GM12878 (cell line): Measurements from ENCODE around the gene BACE2. TPM values are rescaled to one million over a fixed set of nuclear protein-coding genes. Genes with fewer than 3 reads are reported as not detected.
A peak's percentile ranks its signal among the peaks of the same experiment; 100 is the strongest.

Source experiments
- ATAC-seq: fragments of 200-7000 bp; cut with Tn5 transposase; 3 replicates; pipeline ENCODE4 v1.9.1; 2020; ENCODE audit warnings: mild to moderate bottlenecking, moderate library complexity
- BruUV-seq: library from RNA; stranded (reverse); fragments of 400-500 nt; replicated peaks from 2 replicates; lab custom pipeline; 2021; lab: Mats Ljungman, UMichigan
- CTCF ChIA-PET: fragments of 300-600 bp; sonication (Branson Sonifier 250); formaldehyde crosslinking; extraction: SDS; loops from one replicate; lab custom pipeline; 2021; ENCODE audit warnings: inconsistent platforms; lab: Yijun Ruan, JAX
- POLR2A ChIA-PET: fragments of 350-600 bp; formaldehyde crosslinking; extraction: SDS; loops from one replicate; lab custom pipeline; 2021; ENCODE audit warnings: inconsistent platforms; lab: Charles Lee
- RAD21 ChIA-PET: fragments of 300-600 bp; sonication (Branson Sonifier 250); formaldehyde crosslinking; loops from one replicate; lab custom pipeline; 2023; ENCODE audit warnings: antibody characterized with exemption; ENCODE audit not compliant: unreplicated experiment; lab: Charles Lee
- SMC1A ChIA-PET: fragments of 300-600 bp; sonication (Branson Sonifier 250); formaldehyde crosslinking; loops from one replicate; lab custom pipeline; 2023; ENCODE audit not compliant: unreplicated experiment, uncharacterized antibody; lab: Charles Lee
- DNase-seq: peaks from one replicate; pipeline ENCODE4 v3.0.0-alpha.2; 2011; ENCODE audit warnings: low read depth, low spot score
- FAIRE-seq: peaks from 3 replicates; lab custom pipeline; 2011; peaks lifted over from hg19 to GRCh38; lab: Jason Lieb, UNC
- H2AFZ ChIP-seq: 2 replicates; pipeline ENCODE4 v1.6.0; 2011; ENCODE audit warnings: low read depth, low read length, control low read depth; ENCODE audit not compliant: control insufficient read depth
- H3K27ac ChIP-seq: 2 replicates; pipeline ENCODE4 v1.5.1; 2011; ENCODE audit warnings: control low read depth; ENCODE audit not compliant: control insufficient read depth, insufficient read depth
- H3K27me3 ChIP-seq, 2 experiments: replicated peaks in 1 of 2; 2 replicates each; pipeline versions ENCODE4 v1.6.0 to v1.6.1; 2011; ENCODE audit warnings: low read length in 1 of 2; ENCODE audit not compliant: control insufficient read depth in 2 of 2, insufficient read depth in 2 of 2
- H3K36me3 ChIP-seq, 2 experiments: 2 replicates each; pipeline ENCODE4 v1.5.1; 2011; ENCODE audit warnings: low read length in 1 of 2; ENCODE audit not compliant: control insufficient read depth in 2 of 2, insufficient read depth in 2 of 2
- H3K4me1 ChIP-seq: 2 replicates; pipeline ENCODE4 v1.6.1; 2011; ENCODE audit warnings: mild to moderate bottlenecking, low read length, moderate library complexity, mixed read lengths; ENCODE audit not compliant: control insufficient read depth, insufficient read depth
- H3K4me2 ChIP-seq: 2 replicates; pipeline ENCODE4 v1.6.0; 2011; ENCODE audit warnings: control low read depth; ENCODE audit not compliant: control insufficient read depth, insufficient read depth
- H3K4me3 ChIP-seq: fragments of 200-600 bp; sonication (generic); 2 replicates; pipeline ENCODE4 v1.5.1; 2016
- H3K79me2 ChIP-seq: 2 replicates; pipeline ENCODE4 v1.6.0; 2011; ENCODE audit warnings: low read length; ENCODE audit not compliant: control insufficient read depth, insufficient read depth
- H3K9ac ChIP-seq: 2 replicates; pipeline ENCODE4 v1.8.0; 2011; ENCODE audit warnings: low read length, control low read depth, mixed read lengths; ENCODE audit not compliant: control insufficient read depth, insufficient read depth
- H3K9me3 ChIP-seq: replicated peaks from 3 replicates; pipeline ENCODE4 v1.5.1; 2011; ENCODE audit warnings: mild to moderate bottlenecking, low read length; ENCODE audit not compliant: control insufficient read depth, insufficient read depth
- H4K20me1 ChIP-seq: 2 replicates; pipeline ENCODE4 v1.6.0; 2011; ENCODE audit not compliant: control insufficient read depth, insufficient read depth
- WGBS: methylation state at CpG from one replicate; pipeline ENCODE4 v1.1.6; 2016; ENCODE audit warnings: low lambda C conversion rate; ENCODE audit not compliant: insufficient replicate concordance, insufficient coverage; ENCODE audit errors: missing lambda C conversion rate; 5-methylcytosine and 5-hydroxymethylcytosine counted together
- in situ Hi-C: fragments of 300-500 bp; cut with MboI; formaldehyde crosslinking; loops from 9 replicates; pipeline ENCODE4 v1.14.3; 2018; ENCODE audit warnings: mixed read lengths
- intact Hi-C: fragments of 100-400 bp; cut with micrococcal nuclease; formaldehyde crosslinking; loops from one replicate; pipeline ENCODE4 v1.14.2; 2022; ENCODE audit not compliant: unreplicated experiment
- polyA plus RNA-seq, 11 experiments: library from polyadenylated mRNA; depleted of rRNA in 4 of 11; unstranded in 6 of 11; stranded (reverse) in 5 of 11; fragments of >200 nt; fragmentation: Nextera tagmentation in 4 of 11; fragmentation: Illumina TruSeq in 1 of 11; extraction: Ambion mirVana in 4 of 11; extraction: Trizol in 1 of 11; gene quantifications; 1 replicate in 1 of 11; 2 replicates in 10 of 11; pipeline versions ENCODE4 v1.2.1 to v1.2.3, GENCODE V29; 2011 to 2016; ENCODE audit warnings: inconsistent platforms in 2 of 11, missing spikeins in 2 of 11, low read depth in 1 of 11
- total RNA-seq, 4 experiments: library from RNA; depleted of rRNA in 3 of 4; stranded (reverse); fragments of >200 nt in 3 of 4; fragmentation: Illumina TruSeq in 1 of 4; extraction: Trizol in 1 of 4; gene quantifications; 2 replicates each; pipeline versions ENCODE4 v1.2.1 to v1.2.3, GENCODE V29; 2013 to 2021
- TF ChIP-seq, protein P1 (sequence below): fragments of 450-650 bp; IDR thresholded peaks from 2 replicates; pipeline ENCODE4 v1.6.1; 2016; ENCODE audit warnings: mild to moderate bottlenecking, moderate library complexity, borderline replicate concordance
- TF ChIP-seq, protein P2 (sequence below): IDR thresholded peaks from 2 replicates; pipeline ENCODE4 v1.6.1; 2012; ENCODE audit warnings: mild to moderate bottlenecking, low read depth, low read length
- TF ChIP-seq, protein P3 (sequence below): IDR thresholded peaks from 2 replicates; pipeline ENCODE4 v1.6.1; 2012; ENCODE audit warnings: low read depth, low read length, improper control_type of control experiment

Gene BACE2
- total and polyA plus RNA-seq, 10 of the 15 experiments (the other 5 are each of a cell fraction or from before 2014, with no cell fraction given), result 0.04 to 0.69 (median 0.18) TPM; not detected in 5

DNA sequence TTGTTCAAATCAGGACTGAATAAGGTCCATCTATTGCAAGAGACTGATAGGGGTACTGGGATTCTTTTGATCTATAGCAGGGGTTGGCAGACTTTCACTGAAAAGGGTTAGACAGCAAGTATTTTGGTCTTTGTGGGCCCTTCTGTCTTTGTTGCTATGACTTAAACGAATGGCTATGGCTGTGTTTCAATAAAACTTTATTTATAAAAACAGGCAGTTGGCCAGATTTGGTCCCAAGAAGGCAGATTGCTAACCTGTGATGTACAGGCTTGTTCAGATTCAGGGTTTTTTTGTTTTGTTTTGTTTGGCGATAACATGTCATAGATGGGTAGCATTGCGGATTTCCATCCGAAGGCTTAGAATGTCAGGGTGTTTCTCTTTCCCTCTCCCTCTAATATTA is 3.9 kb upstream of the BACE2 start:
- Histone ChIP-seq H4K20me1 (no peaks in the 10 kb centered on the region), H3K9ac (no peak overlapping the region), H3K79me2 (no peaks in the 10 kb centered on the region), H3K4me2 (no peak overlapping the region), H2AFZ (no peak overlapping the region), H3K36me3 (no peaks in the 10 kb centered on the region), H3K4me3 (no peak overlapping the region), H3K4me1 (no peaks in the 10 kb centered on the region), H3K27me3 (peaks cover 0 to 2% of the 10 kb centered on the region in 2 experiments; a peak in 3 of 4 replicates), H3K27ac (no peak overlapping the region), H3K9me3 (no peaks in the 10 kb centered on the region)
- ATAC-seq, result no peak
- intact Hi-C loops, result no loop called here
- TF ChIP-seq, protein P1, sequence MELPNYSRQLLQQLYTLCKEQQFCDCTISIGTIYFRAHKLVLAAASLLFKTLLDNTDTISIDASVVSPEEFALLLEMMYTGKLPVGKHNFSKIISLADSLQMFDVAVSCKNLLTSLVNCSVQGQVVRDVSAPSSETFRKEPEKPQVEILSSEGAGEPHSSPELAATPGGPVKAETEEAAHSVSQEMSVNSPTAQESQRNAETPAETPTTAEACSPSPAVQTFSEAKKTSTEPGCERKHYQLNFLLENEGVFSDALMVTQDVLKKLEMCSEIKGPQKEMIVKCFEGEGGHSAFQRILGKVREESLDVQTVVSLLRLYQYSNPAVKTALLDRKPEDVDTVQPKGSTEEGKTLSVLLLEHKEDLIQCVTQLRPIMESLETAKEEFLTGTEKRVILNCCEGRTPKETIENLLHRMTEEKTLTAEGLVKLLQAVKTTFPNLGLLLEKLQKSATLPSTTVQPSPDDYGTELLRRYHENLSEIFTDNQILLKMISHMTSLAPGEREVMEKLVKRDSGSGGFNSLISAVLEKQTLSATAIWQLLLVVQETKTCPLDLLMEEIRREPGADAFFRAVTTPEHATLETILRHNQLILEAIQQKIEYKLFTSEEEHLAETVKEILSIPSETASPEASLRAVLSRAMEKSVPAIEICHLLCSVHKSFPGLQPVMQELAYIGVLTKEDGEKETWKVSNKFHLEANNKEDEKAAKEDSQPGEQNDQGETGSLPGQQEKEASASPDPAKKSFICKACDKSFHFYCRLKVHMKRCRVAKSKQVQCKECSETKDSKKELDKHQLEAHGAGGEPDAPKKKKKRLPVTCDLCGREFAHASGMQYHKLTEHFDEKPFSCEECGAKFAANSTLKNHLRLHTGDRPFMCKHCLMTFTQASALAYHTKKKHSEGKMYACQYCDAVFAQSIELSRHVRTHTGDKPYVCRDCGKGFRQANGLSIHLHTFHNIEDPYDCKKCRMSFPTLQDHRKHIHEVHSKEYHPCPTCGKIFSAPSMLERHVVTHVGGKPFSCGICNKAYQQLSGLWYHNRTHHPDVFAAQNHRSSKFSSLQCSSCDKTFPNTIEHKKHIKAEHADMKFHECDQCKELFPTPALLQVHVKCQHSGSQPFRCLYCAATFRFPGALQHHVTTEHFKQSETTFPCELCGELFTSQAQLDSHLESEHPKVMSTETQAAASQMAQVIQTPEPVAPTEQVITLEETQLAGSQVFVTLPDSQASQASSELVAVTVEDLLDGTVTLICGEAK, result peak; percentile 63
- TF ChIP-seq, protein P2, sequence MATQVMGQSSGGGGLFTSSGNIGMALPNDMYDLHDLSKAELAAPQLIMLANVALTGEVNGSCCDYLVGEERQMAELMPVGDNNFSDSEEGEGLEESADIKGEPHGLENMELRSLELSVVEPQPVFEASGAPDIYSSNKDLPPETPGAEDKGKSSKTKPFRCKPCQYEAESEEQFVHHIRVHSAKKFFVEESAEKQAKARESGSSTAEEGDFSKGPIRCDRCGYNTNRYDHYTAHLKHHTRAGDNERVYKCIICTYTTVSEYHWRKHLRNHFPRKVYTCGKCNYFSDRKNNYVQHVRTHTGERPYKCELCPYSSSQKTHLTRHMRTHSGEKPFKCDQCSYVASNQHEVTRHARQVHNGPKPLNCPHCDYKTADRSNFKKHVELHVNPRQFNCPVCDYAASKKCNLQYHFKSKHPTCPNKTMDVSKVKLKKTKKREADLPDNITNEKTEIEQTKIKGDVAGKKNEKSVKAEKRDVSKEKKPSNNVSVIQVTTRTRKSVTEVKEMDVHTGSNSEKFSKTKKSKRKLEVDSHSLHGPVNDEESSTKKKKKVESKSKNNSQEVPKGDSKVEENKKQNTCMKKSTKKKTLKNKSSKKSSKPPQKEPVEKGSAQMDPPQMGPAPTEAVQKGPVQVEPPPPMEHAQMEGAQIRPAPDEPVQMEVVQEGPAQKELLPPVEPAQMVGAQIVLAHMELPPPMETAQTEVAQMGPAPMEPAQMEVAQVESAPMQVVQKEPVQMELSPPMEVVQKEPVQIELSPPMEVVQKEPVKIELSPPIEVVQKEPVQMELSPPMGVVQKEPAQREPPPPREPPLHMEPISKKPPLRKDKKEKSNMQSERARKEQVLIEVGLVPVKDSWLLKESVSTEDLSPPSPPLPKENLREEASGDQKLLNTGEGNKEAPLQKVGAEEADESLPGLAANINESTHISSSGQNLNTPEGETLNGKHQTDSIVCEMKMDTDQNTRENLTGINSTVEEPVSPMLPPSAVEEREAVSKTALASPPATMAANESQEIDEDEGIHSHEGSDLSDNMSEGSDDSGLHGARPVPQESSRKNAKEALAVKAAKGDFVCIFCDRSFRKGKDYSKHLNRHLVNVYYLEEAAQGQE, result no peak
- TF ChIP-seq, protein P3, sequence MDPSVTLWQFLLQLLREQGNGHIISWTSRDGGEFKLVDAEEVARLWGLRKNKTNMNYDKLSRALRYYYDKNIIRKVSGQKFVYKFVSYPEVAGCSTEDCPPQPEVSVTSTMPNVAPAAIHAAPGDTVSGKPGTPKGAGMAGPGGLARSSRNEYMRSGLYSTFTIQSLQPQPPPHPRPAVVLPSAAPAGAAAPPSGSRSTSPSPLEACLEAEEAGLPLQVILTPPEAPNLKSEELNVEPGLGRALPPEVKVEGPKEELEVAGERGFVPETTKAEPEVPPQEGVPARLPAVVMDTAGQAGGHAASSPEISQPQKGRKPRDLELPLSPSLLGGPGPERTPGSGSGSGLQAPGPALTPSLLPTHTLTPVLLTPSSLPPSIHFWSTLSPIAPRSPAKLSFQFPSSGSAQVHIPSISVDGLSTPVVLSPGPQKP, result no peak
- CTCF ChIA-PET, result no interaction called here
- BruUV-seq, result no TSS peak
- POLR2A ChIA-PET, result no interaction called here
- in situ Hi-C loops, result no loop called here
- FAIRE-seq, result no peak
- no peak for DNase-seq
- RAD21 ChIA-PET, result no interaction called here
- 69% methylated on average over 4 of the region's 4 CpGs for WGBS
- SMC1A ChIA-PET, result no interaction called here
